ENCODE measurements around the gene TRANK1.

GRCh38 chr3:36911990-36912804 is 32.7 kb downstream of the TRANK1 start:
- TF ChIP-seq YY1 (IDR thresholded peaks at IDR 0.05; ENCODE audit: insufficient read depth, insufficient read length) (no peak), ZNF274 (IDR thresholded peaks at IDR 0.05; ENCODE audit: low read depth, low read length) (no peak), SUZ12 (IDR thresholded peaks at IDR 0.05; ENCODE audit: extremely low read depth, insufficient read depth, insufficient read length) (no peak)

All from NT2/D1 (cell line).